Activated CD4-positive, alpha-beta T cell treated with anti-CD3 and anti-CD28 coated beads, Interleukin-2, Interleukin-4, amounts not matched to agents 100 ng/mL and 50 ng/mL, durations not matched to agents 16 hours and 8 hours (primary cell): ENCODE data around the gene FOXP2.
"Not testable (repeated sequence)": the region's sequence is repeated elsewhere in the genome, so short reads cannot be mapped to it uniquely, and the experiment has no call there.

Experiments used
- DNase-seq: peaks from one replicate; pipeline ENCODE4 v3.0.0-alpha.2; 2020; ENCODE audit warnings: low spot score

Gene FOXP2

DNA sequence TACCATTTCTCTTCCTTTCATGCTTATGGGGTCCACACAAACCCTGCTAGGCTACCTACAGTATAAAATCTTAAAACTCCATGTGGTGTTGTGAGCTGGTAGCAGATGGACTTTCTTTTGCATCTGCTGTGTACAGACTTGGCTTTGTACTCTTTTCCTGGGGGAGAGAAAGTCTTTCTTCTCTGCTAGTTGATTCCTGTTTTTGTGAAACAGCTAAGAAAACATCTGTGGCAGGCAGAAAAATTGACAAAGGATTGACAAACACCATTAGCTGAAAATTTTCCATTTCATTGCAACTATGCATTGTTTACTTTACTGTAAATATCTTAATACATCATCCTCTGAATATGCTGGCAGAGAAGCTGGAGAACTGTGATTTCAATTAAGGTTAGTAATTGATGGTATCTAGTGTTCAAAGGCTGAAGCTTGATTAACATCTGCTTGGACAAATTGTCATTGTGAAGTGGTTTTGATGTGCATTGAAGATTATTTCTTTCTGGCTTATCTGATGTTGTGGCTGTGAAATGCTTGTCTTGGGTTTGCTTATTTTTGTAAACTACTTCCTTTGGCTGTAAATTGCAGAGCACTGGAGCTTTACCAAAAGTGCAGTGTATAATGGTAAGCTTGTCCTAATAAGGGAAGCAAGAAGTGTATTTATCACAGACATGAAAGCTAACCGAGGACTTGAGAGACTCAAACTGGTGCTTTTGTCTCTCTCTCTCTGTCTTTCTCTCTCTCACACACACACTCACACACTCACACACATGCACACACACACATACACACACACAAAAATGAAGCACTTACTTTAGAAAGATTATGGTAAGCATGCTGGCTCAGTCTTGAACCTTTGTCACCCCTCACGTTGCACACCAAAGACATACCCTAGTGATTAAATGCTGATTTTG, at the start of gene FOXP2:
TSS of gene FOXP2 (plus strand) at position 660 of the 908 bp plus-strand sequence. CDS start 11,697 bp downstream, outside the sequence.
- DNase-seq: no peak

DNA sequence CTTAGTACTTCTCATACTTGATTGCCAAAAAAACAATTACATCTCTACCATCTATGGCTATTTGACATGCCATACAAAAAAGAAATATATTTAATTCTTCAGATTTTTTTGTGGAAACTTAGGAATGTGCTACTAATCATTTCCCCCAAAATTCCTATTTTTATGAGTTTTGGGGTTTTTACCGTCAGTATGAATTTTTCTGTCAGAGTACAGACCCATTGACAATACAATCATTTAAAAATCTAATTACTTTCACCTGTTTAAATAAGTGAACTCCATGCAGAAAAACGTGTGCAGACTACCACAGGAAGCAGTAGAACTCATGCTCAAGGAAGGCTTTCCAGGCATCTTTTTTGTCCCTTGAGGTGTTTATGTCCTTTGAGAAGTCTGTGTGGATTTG, 48.8 kb upstream of the FOXP2 start:
- DNase-seq: no peak

DNA sequence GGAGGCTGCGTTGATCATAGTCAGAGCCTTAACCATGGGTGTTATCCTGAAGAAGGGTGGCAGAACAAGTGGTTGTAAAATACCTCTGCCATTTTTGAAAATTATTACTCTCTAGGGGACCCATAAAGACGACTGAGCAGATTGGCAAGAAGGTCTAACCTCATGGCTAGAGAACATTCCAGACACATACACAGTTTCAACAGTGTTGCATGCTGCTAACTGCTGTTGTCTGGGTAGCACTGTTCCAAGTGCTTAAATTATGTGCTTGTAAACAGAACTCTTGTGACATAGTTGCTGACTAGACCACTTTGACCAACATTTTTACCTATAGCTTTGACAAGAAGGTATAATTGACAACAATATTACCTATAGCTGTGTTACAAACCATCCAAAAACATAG, 46.1 kb upstream of the FOXP2 start:
- DNase-seq: no peak

DNA sequence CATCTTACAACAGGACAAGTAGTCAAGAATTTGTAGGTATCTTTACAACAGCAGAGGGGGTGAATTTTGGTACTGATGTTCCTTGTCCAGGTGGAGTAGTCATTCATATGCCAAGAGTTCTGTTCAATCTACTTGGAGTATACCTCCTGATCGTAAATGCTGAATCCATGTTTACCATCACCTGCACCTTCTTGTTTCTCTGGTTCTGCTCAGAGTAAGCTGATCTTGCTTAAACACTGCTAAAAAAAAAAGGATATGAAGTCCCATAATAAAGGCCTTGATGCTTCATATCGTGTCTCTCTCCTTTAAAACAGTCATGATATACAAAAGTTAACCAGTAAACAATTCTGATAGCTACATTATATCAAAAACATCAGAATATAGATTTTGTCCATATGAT, 45.3 kb upstream of the FOXP2 start:
- DNase-seq: no peak

DNA sequence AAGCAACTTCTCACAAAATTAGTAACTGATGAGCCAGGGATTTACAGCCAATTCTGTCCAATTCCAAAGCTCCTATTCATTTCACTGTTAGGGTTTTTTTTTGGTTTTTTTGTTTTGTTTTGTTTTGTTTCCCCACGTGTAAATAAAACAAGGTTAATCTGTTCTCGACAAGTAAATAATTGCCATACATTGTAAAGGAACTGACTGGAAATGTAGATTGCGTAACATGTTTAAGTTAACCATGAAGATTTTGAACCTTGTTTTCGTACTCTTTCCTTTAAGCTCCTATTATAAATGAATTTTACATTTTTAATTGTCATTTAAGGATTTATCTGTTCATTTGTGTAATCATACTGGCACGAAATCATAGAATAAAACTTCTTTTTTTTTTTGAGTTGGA, 42.0 kb upstream of the FOXP2 start:
- no peak for DNase-seq

DNA sequence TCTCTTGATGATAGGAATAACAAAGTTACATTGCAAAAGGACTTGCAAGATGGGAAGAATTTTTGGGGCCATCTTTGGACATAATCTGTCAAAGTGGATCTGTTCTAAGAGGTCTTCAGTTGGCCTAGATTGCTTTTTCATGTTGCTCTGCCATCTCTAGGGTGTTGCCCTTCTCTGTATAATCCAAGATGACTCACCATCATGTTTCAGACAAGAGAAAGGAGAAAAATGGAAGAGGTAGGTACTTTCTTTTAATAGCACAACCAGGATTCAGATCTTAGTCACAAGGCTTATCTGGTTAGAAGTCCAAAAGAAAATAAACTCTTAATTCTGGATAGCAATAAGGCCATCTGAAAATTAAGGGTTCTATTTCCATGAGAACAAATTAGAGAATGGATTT, 38.7 kb upstream of the FOXP2 start:
- DNase-seq: no peak

DNA sequence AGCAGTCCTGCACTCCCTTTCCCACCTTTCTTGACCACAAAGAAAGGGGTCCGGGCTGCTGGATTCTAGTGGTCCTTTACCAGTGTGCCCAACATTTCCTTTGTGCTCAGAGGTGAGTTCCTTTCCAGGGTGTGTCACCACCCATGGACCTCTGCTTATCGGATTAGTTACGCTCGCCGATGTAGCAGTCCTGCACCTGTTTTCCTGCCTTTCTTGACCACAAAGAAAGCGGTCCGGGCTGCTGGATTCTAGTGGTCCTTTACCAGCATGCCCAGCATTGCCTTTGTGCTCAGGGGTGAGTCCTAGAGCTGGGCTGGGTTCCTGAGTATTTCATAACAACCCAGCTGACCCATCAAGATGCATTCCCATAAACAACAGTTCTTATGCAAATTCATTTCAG, 30.7 kb upstream of the FOXP2 start:
- not testable (repeated sequence) for DNase-seq

DNA sequence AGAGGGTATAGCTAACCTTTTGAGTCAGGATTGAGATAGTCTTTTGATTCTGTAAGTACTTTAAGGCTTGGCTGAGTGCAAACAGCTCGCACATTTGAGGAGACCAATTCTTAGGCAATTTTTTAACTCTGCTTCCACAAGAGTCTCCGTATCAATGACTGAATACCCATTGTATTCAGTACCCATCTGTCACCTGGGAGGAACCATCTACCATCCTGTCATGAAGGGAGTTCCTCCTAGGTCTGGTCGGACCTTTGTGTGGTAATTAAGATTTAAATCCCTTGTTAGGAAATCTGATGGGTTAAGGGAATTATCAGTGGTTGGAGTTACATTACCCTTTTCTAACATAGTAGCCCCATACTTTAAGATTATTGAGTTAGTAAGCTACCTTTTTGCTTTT, 30.3 kb upstream of the FOXP2 start:
- DNase-seq: not testable (repeated sequence)

DNA sequence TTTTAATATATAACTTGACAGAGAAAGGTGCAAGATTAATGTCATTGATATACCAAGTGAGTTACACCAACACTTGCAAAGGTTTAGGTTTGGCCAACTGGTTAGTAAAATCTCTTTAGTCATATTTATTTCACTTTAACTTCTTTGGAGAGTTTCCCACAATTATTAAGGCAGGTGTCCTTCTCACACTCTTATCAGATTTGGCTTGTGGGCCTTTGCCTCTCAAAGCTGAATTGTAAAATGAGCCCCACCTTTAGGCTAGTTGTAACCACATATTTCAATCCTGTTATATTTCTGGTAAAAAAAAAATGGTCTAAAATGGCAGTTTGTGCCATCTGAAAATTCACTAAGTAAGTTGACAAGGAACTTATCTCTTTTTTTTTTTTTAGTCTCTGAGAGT, 26.6 kb upstream of the FOXP2 start:
- no peak for DNase-seq

DNA sequence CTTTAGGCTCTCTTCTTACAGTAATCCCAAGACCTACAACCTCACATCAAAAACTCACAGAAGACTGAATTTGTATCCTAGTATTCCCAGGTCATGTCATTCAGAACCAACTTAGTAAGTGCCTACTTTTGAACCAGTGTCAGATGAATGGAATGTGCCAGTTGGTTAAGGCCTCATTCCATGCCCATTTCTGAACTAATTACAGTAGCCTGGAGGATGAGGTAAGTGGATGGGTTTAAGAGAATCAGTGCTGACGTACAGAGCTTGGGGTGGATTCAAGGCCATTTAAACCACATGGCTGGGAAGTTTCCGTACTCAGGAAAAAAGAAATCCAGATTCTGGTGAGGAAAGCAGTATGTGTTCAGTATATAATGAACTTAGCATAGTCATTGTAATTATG, 21.9 kb upstream of the FOXP2 start:
- no peak for DNase-seq

DNA sequence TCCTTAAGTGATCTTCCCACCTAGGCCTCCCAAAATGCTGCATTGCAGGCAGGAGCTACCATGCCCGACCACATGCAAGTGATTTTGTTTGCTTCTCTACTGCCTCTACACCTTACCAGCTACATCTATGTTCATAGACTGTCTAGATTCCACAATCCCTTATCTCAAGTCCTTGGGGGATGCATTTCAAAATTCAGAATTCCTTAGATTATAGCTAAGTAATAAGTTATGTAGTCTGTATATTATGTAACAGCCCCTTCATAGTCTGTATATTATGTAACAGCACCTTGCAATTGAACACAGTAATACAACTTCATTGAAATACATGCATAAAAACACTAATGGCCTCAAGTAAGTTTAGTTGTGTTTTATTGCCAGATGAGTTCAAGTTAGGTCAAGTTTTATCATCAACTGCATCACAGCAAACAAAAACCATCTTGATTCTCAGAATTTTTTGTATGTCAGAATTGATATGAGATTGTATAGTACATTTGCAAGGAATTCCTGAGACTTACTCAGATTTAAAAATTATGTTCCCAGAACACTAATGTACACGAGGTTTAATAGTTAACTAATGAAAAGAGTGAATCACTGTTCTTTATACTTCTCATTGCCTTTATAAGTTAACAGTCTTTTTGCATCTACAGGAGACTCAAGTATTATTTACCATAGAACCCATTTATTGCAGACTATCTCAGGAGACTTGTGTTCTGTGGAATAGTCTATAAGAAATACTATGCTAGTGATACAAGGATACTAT, 11.6 kb upstream of the FOXP2 start:
- DNase-seq: no peak

DNA sequence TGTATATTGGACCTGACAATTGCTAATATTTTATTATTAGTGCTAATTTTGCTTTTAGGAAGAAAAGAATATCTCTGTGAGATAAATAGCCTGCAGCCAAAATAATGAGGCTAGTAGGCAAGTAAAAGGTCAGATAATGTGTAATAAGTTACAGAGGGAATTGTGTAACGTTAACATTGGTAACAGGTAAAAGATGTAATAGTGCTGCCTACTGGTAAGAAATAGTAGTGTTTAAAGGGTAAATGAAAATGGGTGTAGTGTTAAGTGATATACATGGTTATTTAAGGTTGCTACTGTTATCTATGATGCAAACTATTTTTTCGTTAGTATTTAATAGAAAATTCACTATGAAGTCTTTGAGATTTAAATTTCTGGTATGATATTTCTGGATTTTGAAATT, 9.2 kb upstream of the FOXP2 start:
- peak; percentile 4 for DNase-seq

DNA sequence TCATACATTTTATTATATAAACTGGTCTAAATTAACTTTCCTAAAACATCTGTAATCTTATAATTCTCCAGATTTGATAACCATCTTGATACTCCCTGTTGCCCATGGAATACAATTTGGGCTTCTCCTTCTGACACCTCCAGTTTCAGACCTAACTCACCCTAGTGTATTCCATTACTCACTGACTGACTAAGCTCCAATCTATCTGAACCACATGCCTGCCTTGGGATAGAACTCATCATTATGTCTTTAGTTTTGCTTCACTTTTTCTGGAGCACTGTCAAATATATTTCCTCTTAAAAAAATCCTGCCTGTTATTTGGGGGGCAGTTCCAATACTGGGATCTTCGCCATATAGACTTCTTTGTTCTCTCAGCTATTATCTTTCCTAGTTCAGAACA, 4.9 kb upstream of the FOXP2 start:
- no peak for DNase-seq

DNA sequence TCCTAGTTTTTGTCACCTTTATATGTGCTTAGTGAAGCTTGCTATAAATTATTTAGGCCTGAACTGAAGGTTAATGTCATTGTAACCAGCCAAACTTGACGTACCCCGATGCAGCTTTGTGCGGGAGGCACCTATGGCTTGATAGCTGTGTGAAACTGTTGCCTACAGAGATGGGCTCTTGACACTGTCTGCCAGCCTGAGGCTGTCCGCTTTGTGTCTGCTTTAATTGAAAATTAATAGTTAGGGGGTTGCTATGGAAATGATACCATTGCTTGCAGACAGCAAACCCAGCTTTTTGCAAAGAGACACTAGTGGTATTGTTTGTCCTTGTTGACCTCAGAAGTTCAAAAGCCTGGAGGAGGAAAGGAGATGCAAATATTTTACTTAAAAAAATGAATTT, 2.1 kb upstream of the FOXP2 start:
- DNase-seq: no peak

DNA sequence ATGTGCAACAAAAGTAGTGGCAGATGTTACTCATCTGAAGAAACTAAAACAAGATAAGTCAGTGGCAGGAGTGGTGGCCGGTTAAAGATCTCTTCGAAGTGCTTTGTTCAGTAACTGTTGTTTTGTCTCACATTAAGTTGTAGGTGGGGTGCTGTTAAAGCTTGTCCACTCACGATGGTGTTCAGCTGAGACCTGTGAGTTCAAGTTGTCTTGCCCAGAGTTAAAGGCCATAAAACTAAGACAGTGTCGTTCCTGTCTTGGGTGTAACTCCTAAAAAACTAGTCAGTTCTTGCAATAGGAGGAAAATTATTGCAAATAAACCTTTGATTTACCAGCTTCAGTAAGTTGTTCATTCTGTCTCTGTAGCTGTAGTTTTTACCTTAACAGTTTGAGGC, 857 bp upstream of the FOXP2 start:
- no peak for DNase-seq

DNA sequence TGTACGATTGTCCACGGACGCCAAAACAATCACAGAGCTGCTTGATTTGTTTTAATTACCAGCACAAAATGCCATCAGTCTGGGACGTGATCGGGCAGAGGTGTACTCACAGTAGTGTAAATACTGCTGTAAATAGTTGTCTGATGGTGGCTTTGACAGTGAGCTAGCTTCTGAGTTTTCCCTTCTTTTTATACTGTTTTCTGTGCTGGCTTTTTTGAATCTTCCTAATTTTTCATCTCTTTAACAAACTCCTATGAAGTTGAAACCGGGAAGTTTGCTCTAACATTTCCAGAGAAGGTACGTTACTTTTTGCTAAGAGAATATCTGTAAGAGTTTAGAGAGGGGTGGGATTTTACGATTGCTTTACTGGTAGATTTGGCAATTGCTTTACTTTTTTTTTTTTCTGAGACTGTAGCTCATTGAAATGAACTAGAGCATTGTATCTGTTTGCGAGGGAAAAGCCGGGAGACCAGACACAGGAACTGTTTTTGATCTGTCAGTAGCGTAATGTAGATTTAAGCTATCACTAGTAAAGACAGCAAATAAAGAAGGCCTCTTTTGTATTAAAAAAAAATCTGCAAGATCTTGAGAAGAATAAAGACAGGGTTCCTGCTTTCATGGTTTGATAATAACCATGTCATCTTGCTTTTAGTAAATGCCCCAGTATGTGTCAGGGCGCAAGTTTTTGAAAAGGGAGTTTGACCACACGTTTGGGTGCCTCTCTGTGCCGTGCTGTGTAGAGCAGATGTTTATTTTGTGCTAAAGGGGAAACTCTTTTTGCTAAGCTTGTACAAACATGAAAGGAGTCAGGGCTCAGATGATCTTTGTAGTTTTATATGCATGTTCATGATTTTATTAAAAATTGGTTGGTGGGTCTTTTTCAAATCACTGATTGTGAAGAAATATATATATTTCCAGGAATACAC, 712 bp downstream of the FOXP2 start:
- no peak for DNase-seq

DNA sequence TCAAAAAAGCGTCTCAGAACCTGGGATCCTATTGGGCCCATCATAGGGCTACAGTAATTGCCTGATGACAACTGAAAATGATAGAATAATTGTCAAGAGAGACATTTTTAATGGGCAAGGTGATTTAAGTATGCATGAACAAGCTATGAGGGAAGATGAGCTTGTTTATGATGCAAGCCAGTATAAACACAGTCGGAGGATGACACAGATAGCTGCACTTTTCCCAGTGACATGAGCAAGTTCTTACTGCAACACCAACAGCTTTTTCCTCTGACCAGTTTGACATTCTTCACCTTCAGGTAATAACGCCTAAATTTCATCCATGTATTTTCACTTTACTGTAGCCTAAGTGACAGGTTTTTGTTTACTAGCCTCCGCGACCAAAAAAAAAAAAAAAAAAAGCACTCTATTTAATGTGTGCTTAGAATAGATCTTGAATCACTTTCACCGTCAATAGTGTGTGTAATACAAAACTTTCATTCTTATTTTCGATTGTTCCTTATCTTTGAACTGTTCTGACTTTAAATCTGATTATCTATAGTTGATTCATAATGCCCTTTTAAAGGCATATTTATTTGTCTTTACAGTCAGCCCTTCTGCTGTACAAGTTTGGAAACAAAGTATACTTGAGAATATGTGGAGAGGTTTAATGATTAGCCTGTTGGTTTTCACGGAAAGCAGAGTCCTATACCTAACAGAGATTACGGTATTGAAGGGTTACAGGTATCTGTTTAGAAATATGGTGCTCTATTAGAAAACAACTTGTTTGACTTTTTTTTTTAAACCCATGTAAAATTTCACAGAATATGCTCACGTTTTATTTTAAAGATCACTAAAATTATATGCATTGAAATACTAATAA, 1.7 kb downstream of the FOXP2 start:
- DNase-seq: no peak

DNA sequence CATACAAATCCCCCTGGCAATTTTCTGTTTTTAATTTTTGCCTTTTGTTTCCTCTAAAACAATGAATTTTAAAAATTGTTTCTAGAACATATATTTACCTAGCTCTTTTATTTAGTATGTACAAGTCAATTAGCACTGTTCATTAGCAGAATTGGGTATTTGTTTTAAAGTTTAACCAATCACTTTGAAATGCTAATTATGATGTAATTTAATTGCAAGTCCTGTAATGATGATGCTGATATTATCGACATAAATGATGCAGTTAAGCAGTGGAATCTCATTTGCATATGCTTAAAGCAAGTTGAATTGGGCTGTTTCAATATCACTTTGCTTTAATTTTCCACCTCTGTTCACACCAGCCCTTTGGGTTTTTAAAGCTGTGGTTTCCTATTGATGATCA, 2.7 kb downstream of the FOXP2 start:
- DNase-seq: no peak

DNA sequence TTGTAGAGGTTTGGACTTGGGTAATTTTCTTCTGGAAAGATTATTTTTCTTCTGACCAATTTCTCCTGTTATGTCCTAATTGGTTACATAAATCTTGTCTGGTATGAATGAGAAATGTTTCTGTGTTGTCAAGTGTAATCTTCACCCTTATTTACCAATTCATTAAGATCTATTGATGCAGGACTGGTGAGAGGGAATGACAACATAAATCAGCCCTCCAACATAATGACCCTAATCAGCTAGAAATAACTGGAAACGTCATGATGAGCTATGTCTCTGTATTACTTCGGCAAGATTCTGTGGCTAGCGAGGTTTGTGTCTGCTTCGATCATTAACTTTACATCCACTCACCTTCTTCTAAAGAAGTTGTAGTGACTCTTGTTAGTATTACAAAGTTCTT, 3.5 kb downstream of the FOXP2 start:
- no peak for DNase-seq

DNA sequence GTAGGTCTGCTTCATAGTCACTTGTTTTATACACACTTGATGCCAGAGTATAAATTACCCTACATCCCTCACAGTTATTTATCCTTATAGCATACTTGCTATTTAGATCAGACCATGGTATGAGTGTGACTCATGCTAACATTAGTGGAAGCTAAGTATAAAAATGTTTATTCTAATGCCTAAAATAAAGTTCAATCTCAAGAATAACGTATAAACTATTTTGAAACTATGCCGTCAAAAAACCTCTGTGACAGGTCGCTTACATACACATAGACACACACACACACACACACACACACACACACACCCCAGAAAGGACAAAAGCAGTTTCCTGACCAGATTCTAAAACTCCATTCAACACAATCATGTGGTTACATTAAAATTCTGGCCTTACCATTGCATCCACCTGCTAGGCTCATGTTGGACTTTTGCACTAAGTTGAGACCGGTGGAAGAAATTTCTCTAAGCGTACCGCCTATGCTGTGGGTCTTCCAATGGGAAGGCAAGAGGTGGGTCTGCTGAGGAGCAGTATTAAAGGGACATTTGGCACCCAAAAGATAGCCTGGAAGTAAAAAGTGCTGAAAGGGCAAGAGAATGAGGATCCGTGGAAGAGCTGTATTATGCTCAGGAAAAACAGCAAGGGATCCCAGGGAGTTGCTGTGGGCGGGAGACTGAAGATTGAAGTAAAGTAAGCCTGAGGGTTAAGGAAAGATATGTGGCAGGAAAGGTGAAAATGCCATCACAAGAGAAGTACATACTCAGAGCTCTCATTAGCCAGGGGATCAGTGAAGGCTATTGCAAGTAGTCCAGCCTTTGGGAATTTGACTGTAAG, 5.0 kb downstream of the FOXP2 start:
- no peak for DNase-seq
